ENCODE data around the gene GRWD1. TPM values are rescaled to one million over a fixed set of nuclear protein-coding genes. Genes with fewer than 3 reads are reported as not detected.

Gene GRWD1
- total RNA-seq, 3 donors from 2014 or later = 175 to 192 (median 187) TPM

- Mint-ChIP-seq H3K4me3 (no peak overlapping the region), H3K27me3 (ENCODE audit: low read depth) (peaks cover 28% of the 10 kb centered on the region), H3K9me3 (no peaks in the 10 kb centered on the region), H3K4me1 (ENCODE audit: low read depth) (peaks cover 15% of the 10 kb centered on the region), H3K36me3 (ENCODE audit: insufficient read depth) (no peaks in the 10 kb centered on the region)
- DNase-seq (no peak), ATAC-seq (no peak)
These were observed 53.0 kb downstream of the GRWD1 start for GRCh38 chr19:48498595-48499311.

- Mint-ChIP-seq H3K4me3 (no peak overlapping the region), H3K9me3 (no peaks in the 10 kb centered on the region), H3K4me1 (ENCODE audit: low read depth) (peaks cover 11% of the 10 kb centered on the region), H3K27me3 (ENCODE audit: low read depth) (peaks cover 24% of the 10 kb centered on the region), H3K36me3 (ENCODE audit: insufficient read depth) (no peaks in the 10 kb centered on the region)
- DNase-seq = no peak
- ATAC-seq = no peak
These were observed 53.7 kb downstream of the GRWD1 start for GRCh38 chr19:48499316-48500090.

GRCh38 chr19:48500830-48501493 is 55.2 kb downstream of the GRWD1 start:
- H3K4me1 Mint-ChIP-seq (ENCODE audit: low read depth) = peaks cover 11% of the 10 kb centered on the region
- no peaks in the 10 kb centered on the region for H3K9me3 Mint-ChIP-seq
- ATAC-seq (no peak), DNase-seq (no peak)
- peak overlapping the region; percentile 21 for H3K4me3 Mint-ChIP-seq
- peaks cover 12% of the 10 kb centered on the region for H3K27me3 Mint-ChIP-seq (ENCODE audit: low read depth)
- H3K36me3 Mint-ChIP-seq (ENCODE audit: insufficient read depth) = no peaks in the 10 kb centered on the region

- Mint-ChIP-seq H3K4me3 (peak overlapping the region; percentile 21), H3K27me3 (ENCODE audit: low read depth) (peaks cover 12% of the 10 kb centered on the region), H3K9me3 (no peaks in the 10 kb centered on the region), H3K4me1 (ENCODE audit: low read depth) (peaks cover 11% of the 10 kb centered on the region), H3K36me3 (ENCODE audit: insufficient read depth) (no peaks in the 10 kb centered on the region)
- DNase-seq (peak; percentile 64), ATAC-seq (peak; percentile 70 to 77)
These were observed 55.9 kb downstream of the GRWD1 start for GRCh38 chr19:48501494-48502349.

- peaks cover 7% of the 10 kb centered on the region for H3K27me3 Mint-ChIP-seq (ENCODE audit: low read depth)
- peaks cover 11% of the 10 kb centered on the region for H3K4me1 Mint-ChIP-seq (ENCODE audit: low read depth)
- no peaks in the 10 kb centered on the region for H3K9me3 Mint-ChIP-seq
- no peaks in the 10 kb centered on the region for H3K36me3 Mint-ChIP-seq (ENCODE audit: insufficient read depth)
- DNase-seq (no peak), ATAC-seq (peak in 1 of 2 donors; percentile 66)
- no peak overlapping the region for H3K4me3 Mint-ChIP-seq
These were observed 56.7 kb downstream of the GRWD1 start for GRCh38 chr19:48502350-48503018.

- ATAC-seq (peak in 1 of 2 donors; percentile 11), DNase-seq (no peak)
- no peaks in the 10 kb centered on the region for H3K9me3 Mint-ChIP-seq
- no peaks in the 10 kb centered on the region for H3K27me3 Mint-ChIP-seq (ENCODE audit: low read depth)
- H3K36me3 Mint-ChIP-seq (ENCODE audit: insufficient read depth) = no peaks in the 10 kb centered on the region
- H3K4me1 Mint-ChIP-seq (ENCODE audit: low read depth) = peaks cover 14% of the 10 kb centered on the region
- no peak overlapping the region for H3K4me3 Mint-ChIP-seq
These were observed 60.5 kb downstream of the GRWD1 start for GRCh38 chr19:48506138-48506733.

Other genes with a start within 250 kb of the GRWD1 start
- 10 to 100 TPM; 47.6 to 55.1 (median 51.3) TPM for gene CARD8, start 190.1 kb upstream of the GRWD1 start, total RNA-seq
- under 1 TPM in 2 of 3 donors, not detected in 1; 0.10 to 0.18 TPM for gene ZNF114, start 175.9 kb upstream of the GRWD1 start, total RNA-seq
- gene EMP3, start 120.4 kb upstream of the GRWD1 start, total RNA-seq = 100 to 1,000 TPM; 187 to 207 (median 196) TPM
- gene TMEM143, start 82.0 kb upstream of the GRWD1 start, total RNA-seq = 1 to 10 TPM; 5.2 to 6.4 (median 5.6) TPM
- not detected for gene SYNGR4, start 81.6 kb upstream of the GRWD1 start, total RNA-seq
- gene KDELR1, start 54.4 kb upstream of the GRWD1 start, total RNA-seq = 10 to 100 TPM; 58.6 to 63.8 (median 61.3) TPM
- under 1 TPM; 0.11 to 0.14 (median 0.13) TPM for gene GRIN2D, start 52.3 kb upstream of the GRWD1 start, total RNA-seq
- 1 to 10 TPM; 3.1 to 3.3 (median 3.3) TPM for gene KCNJ14, start 9.6 kb downstream of the GRWD1 start, total RNA-seq
- 10 to 100 TPM; 30.7 to 36.2 (median 31.5) TPM for gene CYTH2, start 23.4 kb downstream of the GRWD1 start, total RNA-seq
- 1 to 10 TPM; 1.8 to 2.6 (median 2.0) TPM for gene LMTK3, start 65.9 kb downstream of the GRWD1 start, total RNA-seq
- gene SULT2B1, start 106.2 kb downstream of the GRWD1 start, total RNA-seq = not detected
- gene SPACA4, start 160.8 kb downstream of the GRWD1 start, total RNA-seq = not detected
- gene FAM83E, start 169.1 kb downstream of the GRWD1 start, total RNA-seq = 10 to 100 TPM; 11.3 to 15.7 (median 13.1) TPM
- 1,000 to 10,000 TPM; 2,406 to 2,595 (median 2,478) TPM for gene RPL18, start 173.2 kb downstream of the GRWD1 start, total RNA-seq
- gene SPHK2, start 173.5 kb downstream of the GRWD1 start, total RNA-seq = 10 to 100 TPM; 39.8 to 43.1 (median 40.6) TPM
- gene DBP, start 191.4 kb downstream of the GRWD1 start, total RNA-seq = 10 to 100 TPM in 2 of 3 donors, 1 to 10 TPM in 1; 6.7 to 12.3 (median 11.2) TPM
- gene CA11, start 200.2 kb downstream of the GRWD1 start, total RNA-seq = 10 to 100 TPM in 1 of 3 donors, 1 to 10 TPM in 2; 8.8 to 11.6 (median 9.1) TPM
- under 1 TPM; 0.11 to 0.26 (median 0.18) TPM for gene NTN5, start 227.0 kb downstream of the GRWD1 start, total RNA-seq
- under 1 TPM in 1 of 3 donors, not detected in 2; 0.14 TPM for gene FUT2, start 250.0 kb downstream of the GRWD1 start, total RNA-seq

Data from activated T-cell treated with anti-CD3 and anti-CD28 coated beads, Interleukin-2, amount 50 U/mL, for 4 hours (primary cell).